ENCODE data around the gene OXSR1.
"Not testable (repeated sequence)": the region's sequence is repeated elsewhere in the genome, so short reads cannot be mapped to it uniquely, and the experiment has no call there.

The OXSR1 gene

GRCh38 chr3:38127611-38128302, 37.6 kb upstream of the OXSR1 start:
- in situ Hi-C loops (cut with MboI; ENCODE audit: low sequenced_read_pairs) = no loop called here

- in situ Hi-C loops (cut with MboI; ENCODE audit: low sequenced_read_pairs) = no loop called here
These were observed 37.1 kb upstream of the OXSR1 start for GRCh38 chr3:38128303-38128655.

GRCh38 chr3:38129058-38129457, 36.3 kb upstream of the OXSR1 start:
- in situ Hi-C loops (cut with MboI; ENCODE audit: low sequenced_read_pairs) = no loop called here

- in situ Hi-C loops (cut with MboI; ENCODE audit: low sequenced_read_pairs) = no loop called here
These were observed 34.7 kb upstream of the OXSR1 start for GRCh38 chr3:38130631-38131065.

- in situ Hi-C loops (cut with MboI; ENCODE audit: low sequenced_read_pairs) = no loop called here
These were observed 33.5 kb upstream of the OXSR1 start for GRCh38 chr3:38131621-38132369.

GRCh38 chr3:38133209-38133556, 32.2 kb upstream of the OXSR1 start:
- in situ Hi-C loops (cut with MboI; ENCODE audit: low sequenced_read_pairs) = no loop called here

GRCh38 chr3:38133557-38134405, 31.6 kb upstream of the OXSR1 start:
- in situ Hi-C loops (cut with MboI; ENCODE audit: low sequenced_read_pairs) = no loop called here

- in situ Hi-C loops (cut with MboI; ENCODE audit: low sequenced_read_pairs) = not testable (repeated sequence)
These were observed 30.7 kb upstream of the OXSR1 start for GRCh38 chr3:38134517-38135143.

GRCh38 chr3:38135621-38136277, 29.6 kb upstream of the OXSR1 start:
- in situ Hi-C loops (cut with MboI; ENCODE audit: low sequenced_read_pairs) = not testable (repeated sequence)

- in situ Hi-C loops (cut with MboI; ENCODE audit: low sequenced_read_pairs) = no loop called here
These were observed 29.0 kb upstream of the OXSR1 start for GRCh38 chr3:38136393-38136776.

- in situ Hi-C loops (cut with MboI; ENCODE audit: low sequenced_read_pairs) = no loop called here
These were observed 28.3 kb upstream of the OXSR1 start, which contains the start of gene ACAA1 for GRCh38 chr3:38136777-38137614. TSS of gene ACAA1 (minus strand) at chr3:38137127. CDS start at chr3:38137035, 92 bp downstream.

- in situ Hi-C loops (cut with MboI; ENCODE audit: low sequenced_read_pairs) = no loop called here
These were observed 27.6 kb upstream of the OXSR1 start for GRCh38 chr3:38137615-38138348.

- in situ Hi-C loops (cut with MboI; ENCODE audit: low sequenced_read_pairs) = no loop called here
These were observed 26.8 kb upstream of the OXSR1 start, which contains the start of gene MYD88 for GRCh38 chr3:38138349-38139190. TSS of gene MYD88 (plus strand) at chr3:38138661. CDS start at chr3:38138701, 40 bp downstream.

GRCh38 chr3:38139191-38139590, 26.1 kb upstream of the OXSR1 start:
- in situ Hi-C loops (cut with MboI; ENCODE audit: low sequenced_read_pairs) = no loop called here

GRCh38 chr3:38139652-38140051, 25.7 kb upstream of the OXSR1 start:
- in situ Hi-C loops (cut with MboI; ENCODE audit: low sequenced_read_pairs) = no loop called here

GRCh38 chr3:38140326-38141172, 24.8 kb upstream of the OXSR1 start:
- in situ Hi-C loops (cut with MboI; ENCODE audit: low sequenced_read_pairs) = no loop called here

Measured in hTERT RPE-1 (cell line).